ENCODE results near the gene SHTN1. TPM values are rescaled to one million over a fixed set of nuclear protein-coding genes. Genes with fewer than 3 reads are reported as not detected.

Gene SHTN1
- total RNA-seq, 2 experiments from 2014 or later = 0.29 to 0.53 TPM

DNA sequence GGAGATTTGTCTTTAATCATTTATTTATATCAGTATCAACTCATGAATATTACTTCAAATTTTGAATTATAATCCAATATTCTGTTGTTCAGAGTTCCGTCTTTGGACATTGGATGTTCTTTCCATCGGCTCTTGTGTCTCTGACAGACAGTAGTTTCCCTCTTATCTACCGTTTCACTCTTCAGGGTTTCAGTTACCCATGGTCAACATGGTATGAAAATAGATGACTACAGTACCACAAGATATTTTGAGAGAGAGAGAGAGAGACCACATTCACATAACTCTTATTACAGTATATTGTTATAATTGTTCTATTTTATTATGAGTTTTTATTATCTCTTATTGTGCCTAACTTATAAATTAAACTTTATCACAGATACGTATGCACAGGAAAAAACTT is 6.8 kb downstream of the SHTN1 start:
- Mint-ChIP-seq H3K4me3 (no peak overlapping the region), H3K9me3 (no peaks in the 10 kb centered on the region), H3K27me3 (peaks cover 7% of the 10 kb centered on the region), H3K4me1 (ENCODE audit: low read depth) (no peaks in the 10 kb centered on the region), H3K36me3 (no peaks in the 10 kb centered on the region), H3K27ac (no peak overlapping the region)
- intact Hi-C loops (cut with micrococcal nuclease) = no loop called here
- no peak for DNase-seq
- CTCF ChIA-PET = no interaction called here
- POLR2A ChIA-PET = no interaction called here

DNA sequence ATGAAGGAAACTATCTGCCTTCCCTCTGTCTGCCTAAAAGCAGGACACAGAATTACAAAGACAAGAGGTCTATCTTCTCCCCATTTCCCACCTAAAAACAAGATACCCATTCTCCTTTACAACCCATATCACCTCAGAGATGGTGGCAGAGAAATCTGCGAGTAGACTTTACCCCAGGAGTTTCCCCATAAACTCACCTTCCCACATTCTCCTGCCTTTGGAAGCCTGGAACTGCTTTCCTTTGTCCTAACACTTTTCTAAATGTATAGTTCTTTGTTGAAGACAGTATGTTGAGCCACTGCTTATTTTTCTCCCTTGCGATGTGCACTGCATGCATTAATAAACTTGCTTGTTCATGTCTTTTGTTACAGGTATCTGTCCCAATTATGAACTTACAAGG is 8.0 kb downstream of the SHTN1 start:
- H3K4me1 Mint-ChIP-seq (ENCODE audit: low read depth) = no peaks in the 10 kb centered on the region
- ChIA-PET CTCF (no interaction called here), POLR2A (no interaction called here)
- H3K27ac Mint-ChIP-seq = no peak overlapping the region
- H3K36me3 Mint-ChIP-seq = no peaks in the 10 kb centered on the region
- no peak for DNase-seq
- intact Hi-C loops (cut with micrococcal nuclease) = no loop called here
- H3K4me3 Mint-ChIP-seq = no peak overlapping the region
- H3K27me3 Mint-ChIP-seq = peaks cover 4% of the 10 kb centered on the region
- H3K9me3 Mint-ChIP-seq = no peaks in the 10 kb centered on the region

DNA sequence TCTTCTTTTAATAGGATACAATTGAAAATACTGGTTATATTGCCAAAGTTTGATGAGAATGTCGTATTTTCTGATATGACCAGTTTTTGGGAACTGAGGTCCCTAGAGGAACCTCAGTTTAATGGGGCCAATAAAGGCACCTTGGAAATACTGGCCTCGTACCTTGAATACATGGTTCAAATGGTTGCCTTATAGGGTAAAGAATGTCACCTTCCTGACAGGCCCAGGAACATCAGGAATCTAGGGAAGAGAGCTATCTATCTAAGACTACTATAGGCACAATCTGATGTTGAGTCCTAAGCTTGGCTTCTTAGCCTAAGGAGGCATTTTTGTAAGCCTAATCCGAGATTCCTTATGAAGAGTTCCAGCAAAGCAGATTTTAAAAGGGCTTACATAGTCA is 9.3 kb downstream of the SHTN1 start:
- POLR2A ChIA-PET = no interaction called here
- Mint-ChIP-seq H3K4me3 (no peak overlapping the region), H3K4me1 (ENCODE audit: low read depth) (no peaks in the 10 kb centered on the region), H3K27me3 (peaks cover 4% of the 10 kb centered on the region), H3K27ac (no peak overlapping the region), H3K36me3 (no peaks in the 10 kb centered on the region), H3K9me3 (no peaks in the 10 kb centered on the region)
- CTCF ChIA-PET = no interaction called here
- intact Hi-C loops (cut with micrococcal nuclease) = no loop called here
- no peak for DNase-seq

GRCh38 chr10:116994113-116994890 is 10.7 kb downstream of the SHTN1 start:
- no peak overlapping the region for H3K4me3 Mint-ChIP-seq
- no peaks in the 10 kb centered on the region for H3K4me1 Mint-ChIP-seq (ENCODE audit: low read depth)
- CTCF ChIA-PET = no interaction called here
- DNase-seq = no peak
- peaks cover 4% of the 10 kb centered on the region for H3K27me3 Mint-ChIP-seq
- H3K36me3 Mint-ChIP-seq = no peaks in the 10 kb centered on the region
- POLR2A ChIA-PET = no interaction called here
- no peaks in the 10 kb centered on the region for H3K9me3 Mint-ChIP-seq
- intact Hi-C loops (cut with micrococcal nuclease) = no loop called here
- H3K27ac Mint-ChIP-seq = no peak overlapping the region

DNA sequence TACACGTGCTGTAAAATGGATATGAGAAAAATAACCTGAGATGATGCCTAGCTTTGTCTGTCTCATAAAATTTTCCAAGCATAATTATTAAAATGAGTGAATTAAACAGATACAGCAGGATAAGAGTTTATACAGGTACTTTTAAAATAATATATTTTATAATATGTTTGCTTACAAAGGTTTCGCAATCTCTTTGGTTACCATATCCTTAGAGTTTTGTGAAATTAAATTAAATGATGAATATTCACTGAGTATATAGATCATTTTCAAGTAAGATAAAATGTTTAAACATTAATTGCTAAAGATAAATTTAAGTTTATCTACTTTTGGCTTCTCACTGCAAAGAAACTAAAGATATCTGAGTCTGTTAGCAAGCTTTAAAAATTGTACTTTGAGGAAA is 11.4 kb downstream of the SHTN1 start:
- H3K4me1 Mint-ChIP-seq (ENCODE audit: low read depth) = no peaks in the 10 kb centered on the region
- H3K27ac Mint-ChIP-seq = no peak overlapping the region
- ChIA-PET CTCF (no interaction called here), POLR2A (no interaction called here)
- DNase-seq = no peak
- H3K36me3 Mint-ChIP-seq = no peaks in the 10 kb centered on the region
- H3K27me3 Mint-ChIP-seq = peaks cover 4% of the 10 kb centered on the region
- intact Hi-C loops (cut with micrococcal nuclease) = no loop called here
- no peaks in the 10 kb centered on the region for H3K9me3 Mint-ChIP-seq
- H3K4me3 Mint-ChIP-seq = no peak overlapping the region

GRCh38 chr10:116992183-116992582 is 12.8 kb downstream of the SHTN1 start:
- Mint-ChIP-seq H3K4me1 (ENCODE audit: low read depth) (no peaks in the 10 kb centered on the region), H3K36me3 (no peaks in the 10 kb centered on the region), H3K27me3 (peaks cover 4% of the 10 kb centered on the region), H3K27ac (no peak overlapping the region), H3K9me3 (no peaks in the 10 kb centered on the region), H3K4me3 (no peak overlapping the region)
- intact Hi-C loops (cut with micrococcal nuclease) = no loop called here
- ChIA-PET CTCF (no interaction called here), POLR2A (no interaction called here)
- no peak for DNase-seq

- Mint-ChIP-seq H3K4me1 (ENCODE audit: low read depth) (no peaks in the 10 kb centered on the region), H3K27me3 (peaks cover 4% of the 10 kb centered on the region), H3K4me3 (no peak overlapping the region), H3K27ac (no peak overlapping the region), H3K9me3 (no peaks in the 10 kb centered on the region), H3K36me3 (no peaks in the 10 kb centered on the region)
- intact Hi-C loops (cut with micrococcal nuclease) = no loop called here
- ChIA-PET CTCF (no interaction called here), POLR2A (no interaction called here)
- DNase-seq = no peak
Observed at GRCh38 chr10:116990276-116990800, 14.6 kb downstream of the SHTN1 start.

DNA sequence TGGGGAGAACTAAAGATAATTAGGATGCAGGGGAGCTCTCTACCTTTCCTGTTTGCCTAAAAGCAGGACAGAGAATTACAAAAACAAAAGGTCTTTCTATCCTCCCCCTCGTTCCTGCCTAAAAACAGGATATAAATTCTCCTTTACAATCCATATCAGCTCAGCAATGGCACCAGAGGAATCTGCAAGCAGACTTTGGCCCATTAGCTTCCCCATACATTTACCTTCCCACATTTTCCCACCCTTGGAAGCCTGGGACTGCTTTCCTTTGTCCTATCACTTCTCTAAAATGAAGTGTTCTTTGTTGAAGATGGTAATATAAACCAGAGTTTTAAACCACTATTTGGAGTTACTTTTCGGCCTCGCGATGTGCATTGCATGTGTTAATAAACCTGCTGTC is 15.5 kb downstream of the SHTN1 start:
- Mint-ChIP-seq H3K36me3 (no peaks in the 10 kb centered on the region), H3K4me3 (no peak overlapping the region), H3K27me3 (no peaks in the 10 kb centered on the region), H3K27ac (no peak overlapping the region), H3K9me3 (no peaks in the 10 kb centered on the region), H3K4me1 (ENCODE audit: low read depth) (no peaks in the 10 kb centered on the region)
- POLR2A ChIA-PET = no interaction called here
- intact Hi-C loops (cut with micrococcal nuclease) = no loop called here
- DNase-seq = no peak
- CTCF ChIA-PET = no interaction called here

GRCh38 chr10:116988311-116988710 is 16.7 kb downstream of the SHTN1 start:
- CTCF ChIA-PET = no interaction called here
- POLR2A ChIA-PET = no interaction called here
- DNase-seq = no peak
- no peak overlapping the region for H3K4me3 Mint-ChIP-seq
- intact Hi-C loops (cut with micrococcal nuclease) = no loop called here
- H3K27me3 Mint-ChIP-seq = no peaks in the 10 kb centered on the region
- H3K9me3 Mint-ChIP-seq = no peaks in the 10 kb centered on the region
- no peaks in the 10 kb centered on the region for H3K4me1 Mint-ChIP-seq (ENCODE audit: low read depth)
- no peak overlapping the region for H3K27ac Mint-ChIP-seq
- no peaks in the 10 kb centered on the region for H3K36me3 Mint-ChIP-seq

GRCh38 chr10:116985611-116986010 is 19.4 kb downstream of the SHTN1 start:
- ChIA-PET POLR2A (no interaction called here), CTCF (no interaction called here)
- Mint-ChIP-seq H3K36me3 (no peaks in the 10 kb centered on the region), H3K27ac (no peak overlapping the region), H3K27me3 (no peaks in the 10 kb centered on the region), H3K9me3 (no peaks in the 10 kb centered on the region), H3K4me1 (ENCODE audit: low read depth) (no peaks in the 10 kb centered on the region), H3K4me3 (no peak overlapping the region)
- intact Hi-C loops (cut with micrococcal nuclease) = no loop called here
- no peak for DNase-seq

GRCh38 chr10:116984202-116984990 is 20.6 kb downstream of the SHTN1 start:
- intact Hi-C loops (cut with micrococcal nuclease) = no loop called here
- no peak for DNase-seq
- no peaks in the 10 kb centered on the region for H3K4me1 Mint-ChIP-seq (ENCODE audit: low read depth)
- no peaks in the 10 kb centered on the region for H3K9me3 Mint-ChIP-seq
- no peak overlapping the region for H3K4me3 Mint-ChIP-seq
- H3K27ac Mint-ChIP-seq = no peak overlapping the region
- H3K36me3 Mint-ChIP-seq = no peaks in the 10 kb centered on the region
- ChIA-PET POLR2A (no interaction called here), CTCF (interaction anchor here (0.8 kb wide), 1 partner anchor 184 kb away, joined by 4 read pairs; no protein-coding TSS in a partner anchor)
- peaks cover 2% of the 10 kb centered on the region for H3K27me3 Mint-ChIP-seq

- no peak overlapping the region for H3K4me3 Mint-ChIP-seq
Observed at GRCh38 chr10:116980041-116980440, 24.9 kb downstream of the SHTN1 start.

GRCh38 chr10:116978901-116979300 is 26.1 kb downstream of the SHTN1 start:
- H3K4me1 Mint-ChIP-seq (ENCODE audit: low read depth) = no peaks in the 10 kb centered on the region
- CTCF ChIA-PET = no interaction called here
- no peak for DNase-seq
- H3K4me3 Mint-ChIP-seq = no peak overlapping the region
- POLR2A ChIA-PET = no interaction called here
- H3K9me3 Mint-ChIP-seq = no peaks in the 10 kb centered on the region
- peaks cover 2% of the 10 kb centered on the region for H3K27me3 Mint-ChIP-seq
- H3K36me3 Mint-ChIP-seq = no peaks in the 10 kb centered on the region
- intact Hi-C loops (cut with micrococcal nuclease) = no loop called here
- H3K27ac Mint-ChIP-seq = no peak overlapping the region

More at GRCh38 chr10:116980041-116980440, 24.9 kb downstream of the SHTN1 start:
- peaks cover 2% of the 10 kb centered on the region for H3K27me3 Mint-ChIP-seq
- H3K36me3 Mint-ChIP-seq = no peaks in the 10 kb centered on the region
- no peak overlapping the region for H3K27ac Mint-ChIP-seq
- no peaks in the 10 kb centered on the region for H3K9me3 Mint-ChIP-seq
- POLR2A ChIA-PET = no interaction called here
- no peak for DNase-seq
- intact Hi-C loops (cut with micrococcal nuclease) = no loop called here
- no peaks in the 10 kb centered on the region for H3K4me1 Mint-ChIP-seq (ENCODE audit: low read depth)
- CTCF ChIA-PET = no interaction called here

Measured in activated CD4-positive, alpha-beta memory T cell treated with anti-CD3 and anti-CD28 coated beads for 36 hours (primary cell).